Erythroblast (primary cell): ENCODE results near the gene MUC7.

ENCODE experiments used
- GATA1 ChIP-seq: IDR thresholded peaks from 2 replicates; pipeline ENCODE4 v1.6.1; 2011; ENCODE audit warnings: low read depth, mild to moderate bottlenecking, control low read depth, low read length, moderate library complexity
- POLR2A ChIP-seq: IDR thresholded peaks from 2 replicates; pipeline ENCODE4 v1.6.1; 2011; ENCODE audit warnings: mild to moderate bottlenecking, low read length

- TF ChIP-seq POLR2A (no peak), GATA1 (no peak)
These were observed 36.8 kb downstream of the MUC7 start for GRCh38 chr4:70508801-70509200.
